Loucy (cell line): ENCODE results near the gene PDPR.
"Not testable (repeated sequence)": the region's sequence is repeated elsewhere in the genome, so short reads cannot be mapped to it uniquely, and the experiment has no call there.

Experiments
- EZH2phosphoT487 ChIP-seq: fragments of 200-600 bp; IDR thresholded peaks from 2 replicates; pipeline ENCODE4 v1.6.1; 2018; ENCODE audit warnings: antibody characterized with exemption, mild to moderate bottlenecking, moderate library complexity, borderline replicate concordance
- TF ChIP-seq, protein P1 (sequence below): fragments of 200-600 bp; sonication (generic); conservative IDR thresholded peaks from 2 replicates; pipeline ENCODE4 v1.5.1; 2014; ENCODE audit warnings: mild to moderate bottlenecking, antibody characterized with exemption, low read length

DNA sequence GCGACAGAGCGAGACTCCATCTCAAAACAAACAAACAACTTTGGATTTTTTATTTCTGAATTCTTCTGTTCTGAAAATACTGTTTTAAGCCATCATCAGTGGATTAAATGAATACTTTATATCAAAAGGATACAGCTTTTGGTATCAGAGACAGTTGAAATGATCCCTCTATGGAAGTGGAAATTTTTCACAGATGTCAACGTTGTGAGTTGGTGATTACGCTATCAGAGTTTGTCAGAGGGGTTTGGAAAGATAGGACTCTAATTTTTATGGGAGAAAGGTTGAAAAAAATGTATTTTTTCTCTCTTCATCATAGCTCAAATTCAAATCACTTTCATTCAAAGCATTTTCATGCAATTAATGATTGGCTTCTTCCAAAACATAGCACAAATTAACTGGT is 30.2 kb upstream of the PDPR start:
- TF ChIP-seq, protein P1, sequence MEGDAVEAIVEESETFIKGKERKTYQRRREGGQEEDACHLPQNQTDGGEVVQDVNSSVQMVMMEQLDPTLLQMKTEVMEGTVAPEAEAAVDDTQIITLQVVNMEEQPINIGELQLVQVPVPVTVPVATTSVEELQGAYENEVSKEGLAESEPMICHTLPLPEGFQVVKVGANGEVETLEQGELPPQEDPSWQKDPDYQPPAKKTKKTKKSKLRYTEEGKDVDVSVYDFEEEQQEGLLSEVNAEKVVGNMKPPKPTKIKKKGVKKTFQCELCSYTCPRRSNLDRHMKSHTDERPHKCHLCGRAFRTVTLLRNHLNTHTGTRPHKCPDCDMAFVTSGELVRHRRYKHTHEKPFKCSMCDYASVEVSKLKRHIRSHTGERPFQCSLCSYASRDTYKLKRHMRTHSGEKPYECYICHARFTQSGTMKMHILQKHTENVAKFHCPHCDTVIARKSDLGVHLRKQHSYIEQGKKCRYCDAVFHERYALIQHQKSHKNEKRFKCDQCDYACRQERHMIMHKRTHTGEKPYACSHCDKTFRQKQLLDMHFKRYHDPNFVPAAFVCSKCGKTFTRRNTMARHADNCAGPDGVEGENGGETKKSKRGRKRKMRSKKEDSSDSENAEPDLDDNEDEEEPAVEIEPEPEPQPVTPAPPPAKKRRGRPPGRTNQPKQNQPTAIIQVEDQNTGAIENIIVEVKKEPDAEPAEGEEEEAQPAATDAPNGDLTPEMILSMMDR, result not testable (repeated sequence)
- TF ChIP-seq EZH2phosphoT487, result not testable (repeated sequence)
